H1 (cell line): ENCODE results near the gene DLEC1.

Source experiments
- CBX8 ChIP-seq: fragments of 300-800, 300-1000 bp; sonication (generic); IDR thresholded peaks from 2 replicates; pipeline ENCODE4 v1.7.1; 2016; ENCODE audit warnings: low read depth, low read length, borderline replicate concordance
- FOSL1 ChIP-seq: IDR thresholded peaks from 2 replicates; pipeline ENCODE4 v1.6.1; 2011; ENCODE audit warnings: mild to moderate bottlenecking, low read depth, low read length, moderate library complexity; ENCODE audit not compliant: insufficient read depth
- GABPA ChIP-seq: IDR thresholded peaks from 2 replicates; pipeline ENCODE4 v1.6.1; 2011; ENCODE audit warnings: mild to moderate bottlenecking, low read length, moderate library complexity, borderline replicate concordance; ENCODE audit not compliant: insufficient read depth
- POLR2A ChIP-seq, 2 experiments: IDR thresholded peaks; 1 replicate in 1 of 2; 2 replicates in 1 of 2; pipeline ENCODE4 v1.6.1; 2011; ENCODE audit warnings: low read depth in 2 of 2, low read length in 2 of 2, mild to moderate bottlenecking in 2 of 2; ENCODE audit errors: control extremely low read depth in 1 of 2
- SIN3A ChIP-seq, 2 experiments: IDR thresholded peaks in 1 of 2; conservative IDR thresholded peaks in 1 of 2; 2 replicates each; pipeline ENCODE4 v1.6.1; 2011 to 2012; ENCODE audit warnings: low read length in 2 of 2, improper control_type of control experiment in 1 of 2, low read depth in 1 of 2, mild to moderate bottlenecking in 1 of 2
- SRF ChIP-seq: IDR thresholded peaks from 2 replicates; pipeline ENCODE4 v1.6.1; 2011; ENCODE audit warnings: mild to moderate bottlenecking, low read depth, low read length, moderate library complexity
- TAF1 ChIP-seq: IDR thresholded peaks from 2 replicates; pipeline ENCODE4 v1.6.1; 2011; ENCODE audit warnings: mild to moderate bottlenecking, low read depth, low read length
- YY1 ChIP-seq: IDR thresholded peaks from 2 replicates; pipeline ENCODE4 v1.6.1; 2011; ENCODE audit warnings: low read depth, mild to moderate bottlenecking, low read length
- TF ChIP-seq, protein P1 (sequence below), 3 experiments: IDR thresholded peaks; 1 replicate in 2 of 3; 2 replicates in 1 of 3; pipeline versions ENCODE4 v1.5.1 to v1.6.1; 2011; ENCODE audit warnings: low read length in 3 of 3, mild to moderate bottlenecking in 3 of 3, inconsistent platforms in 2 of 3, low read depth in 1 of 3, moderate library complexity in 1 of 3; ENCODE audit not compliant: insufficient read depth in 1 of 3; ENCODE audit errors: control extremely low read depth in 1 of 3
- TF ChIP-seq, protein P2 (sequence below): IDR thresholded peaks from 2 replicates; pipeline ENCODE4 v1.6.1; 2011; ENCODE audit warnings: low read depth, mild to moderate bottlenecking, low read length; ENCODE audit not compliant: insufficient read depth
- TF ChIP-seq, protein P3 (sequence below): IDR thresholded peaks from 2 replicates; pipeline ENCODE4 v1.6.1; 2012; ENCODE audit warnings: inconsistent platforms

DNA sequence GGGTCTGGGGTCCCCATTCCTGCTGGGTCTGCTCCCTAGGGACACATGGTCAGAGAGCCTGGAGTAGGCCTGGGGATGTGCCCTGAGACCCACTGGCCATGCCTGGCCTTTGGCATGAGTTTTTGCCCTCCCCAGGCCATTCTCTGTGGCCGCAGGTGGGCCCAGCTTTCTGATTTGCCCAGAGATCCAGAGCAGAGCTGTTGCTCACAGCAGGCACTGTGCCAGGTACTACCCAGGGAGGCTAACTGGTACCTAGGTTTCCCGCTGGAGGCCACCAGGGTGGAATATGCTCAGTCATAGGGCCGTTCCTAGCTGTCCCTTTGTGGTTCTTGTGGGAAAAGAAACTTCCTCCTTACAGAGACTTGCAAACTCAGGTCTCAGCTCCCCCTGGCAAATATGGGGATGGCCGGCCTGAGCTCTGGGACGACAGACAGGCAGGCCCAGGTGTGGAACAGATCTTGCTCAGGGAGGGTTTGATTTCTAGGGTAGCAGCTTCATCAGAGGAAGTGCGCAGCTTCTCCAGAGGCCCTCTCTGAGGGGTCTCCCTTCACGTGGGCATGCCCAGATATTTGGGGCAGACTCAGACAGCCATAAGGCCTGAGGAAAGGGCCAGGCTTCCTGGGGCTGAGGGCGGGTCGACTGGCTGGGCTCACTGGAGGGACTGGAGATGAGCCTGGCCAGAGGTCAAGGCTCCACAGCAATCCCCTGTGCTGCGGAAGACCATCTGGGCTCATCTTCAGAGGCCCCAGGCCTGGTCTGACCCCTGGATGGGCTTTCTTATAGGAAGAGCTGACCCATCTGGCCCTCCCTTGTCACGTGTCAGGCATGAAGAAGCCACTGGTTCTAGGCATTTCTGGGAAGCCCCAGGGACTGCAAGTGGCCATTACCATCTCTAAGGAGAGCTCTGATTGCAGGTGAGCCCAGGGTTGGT, 69.9 kb downstream of the DLEC1 start:
- TF ChIP-seq POLR2A (IDR thresholded peaks at IDR 0.05; ENCODE audit: control extremely low read depth in 1 of 2, low read depth in 2 of 2, low read length in 2 of 2), result no peak
- TF ChIP-seq TAF1, result no peak
- TF ChIP-seq, protein P1, sequence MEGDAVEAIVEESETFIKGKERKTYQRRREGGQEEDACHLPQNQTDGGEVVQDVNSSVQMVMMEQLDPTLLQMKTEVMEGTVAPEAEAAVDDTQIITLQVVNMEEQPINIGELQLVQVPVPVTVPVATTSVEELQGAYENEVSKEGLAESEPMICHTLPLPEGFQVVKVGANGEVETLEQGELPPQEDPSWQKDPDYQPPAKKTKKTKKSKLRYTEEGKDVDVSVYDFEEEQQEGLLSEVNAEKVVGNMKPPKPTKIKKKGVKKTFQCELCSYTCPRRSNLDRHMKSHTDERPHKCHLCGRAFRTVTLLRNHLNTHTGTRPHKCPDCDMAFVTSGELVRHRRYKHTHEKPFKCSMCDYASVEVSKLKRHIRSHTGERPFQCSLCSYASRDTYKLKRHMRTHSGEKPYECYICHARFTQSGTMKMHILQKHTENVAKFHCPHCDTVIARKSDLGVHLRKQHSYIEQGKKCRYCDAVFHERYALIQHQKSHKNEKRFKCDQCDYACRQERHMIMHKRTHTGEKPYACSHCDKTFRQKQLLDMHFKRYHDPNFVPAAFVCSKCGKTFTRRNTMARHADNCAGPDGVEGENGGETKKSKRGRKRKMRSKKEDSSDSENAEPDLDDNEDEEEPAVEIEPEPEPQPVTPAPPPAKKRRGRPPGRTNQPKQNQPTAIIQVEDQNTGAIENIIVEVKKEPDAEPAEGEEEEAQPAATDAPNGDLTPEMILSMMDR (IDR thresholded peaks at IDR 0.05; ENCODE audit: control extremely low read depth in 1 of 3, insufficient read depth in 1 of 3, low read depth in 1 of 3, low read length in 3 of 3), result no peak
- TF ChIP-seq GABPA, result no peak
- no peak for TF ChIP-seq YY1
- TF ChIP-seq SIN3A (conservative IDR thresholded peaks at IDR 0.05 in 1 of 2, IDR thresholded peaks at IDR 0.05 in 1 of 2; ENCODE audit: low read depth in 1 of 2, low read length in 2 of 2), result no peak
- TF ChIP-seq CBX8, result no peak
- TF ChIP-seq, protein P2, sequence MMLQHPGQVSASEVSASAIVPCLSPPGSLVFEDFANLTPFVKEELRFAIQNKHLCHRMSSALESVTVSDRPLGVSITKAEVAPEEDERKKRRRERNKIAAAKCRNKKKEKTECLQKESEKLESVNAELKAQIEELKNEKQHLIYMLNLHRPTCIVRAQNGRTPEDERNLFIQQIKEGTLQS, result no peak
- TF ChIP-seq FOSL1, result no peak
- TF ChIP-seq, protein P3, sequence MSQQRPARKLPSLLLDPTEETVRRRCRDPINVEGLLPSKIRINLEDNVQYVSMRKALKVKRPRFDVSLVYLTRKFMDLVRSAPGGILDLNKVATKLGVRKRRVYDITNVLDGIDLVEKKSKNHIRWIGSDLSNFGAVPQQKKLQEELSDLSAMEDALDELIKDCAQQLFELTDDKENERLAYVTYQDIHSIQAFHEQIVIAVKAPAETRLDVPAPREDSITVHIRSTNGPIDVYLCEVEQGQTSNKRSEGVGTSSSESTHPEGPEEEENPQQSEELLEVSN, result no peak
- no peak for TF ChIP-seq SRF
